H9 (cell line): ENCODE data around the gene ITSN1. TPM values are rescaled to one million over a fixed set of nuclear protein-coding genes. Genes with fewer than 3 reads are reported as not detected.

Source experiments
- DNase-seq: peaks from one replicate; pipeline ENCODE4 v3.0.0-alpha.2; 2017
- H2AFZ ChIP-seq: one replicate; pipeline ENCODE4 v1.6.1; 2013; ENCODE audit warnings: mild to moderate bottlenecking, low read length, control low read depth, moderate library complexity
- H2AK5ac ChIP-seq: 2 replicates; pipeline ENCODE4 v1.6.1; 2013; ENCODE audit warnings: low read length, control low read depth, mixed read lengths; ENCODE audit not compliant: insufficient read length
- H2BK120ac ChIP-seq: one replicate; pipeline ENCODE4 v1.6.1; 2013; ENCODE audit warnings: low read depth, mild to moderate bottlenecking, low read length, control low read depth, inconsistent platforms; ENCODE audit not compliant: poor library complexity, severe bottlenecking
- H2BK12ac ChIP-seq: 2 replicates; pipeline ENCODE4 v1.6.1; 2013; ENCODE audit warnings: low read length, control low read depth, mixed read lengths, low read depth; ENCODE audit not compliant: insufficient read length
- H2BK15ac ChIP-seq: 2 replicates; pipeline ENCODE4 v1.6.1; 2013; ENCODE audit warnings: low read depth, low read length, control low read depth
- H2BK20ac ChIP-seq: one replicate; pipeline ENCODE4 v1.6.1; 2013; ENCODE audit warnings: low read depth, mild to moderate bottlenecking, low read length, control low read depth, inconsistent platforms; ENCODE audit not compliant: poor library complexity, severe bottlenecking
- H2BK5ac ChIP-seq: 2 replicates; pipeline ENCODE4 v1.6.1; 2013; ENCODE audit warnings: low read length, control low read depth, mixed read lengths; ENCODE audit not compliant: insufficient read length
- H3K14ac ChIP-seq: 2 replicates; pipeline ENCODE4 v1.6.1; 2013; ENCODE audit warnings: low read length, control low read depth; ENCODE audit not compliant: insufficient read depth
- H3K18ac ChIP-seq: 2 replicates; pipeline ENCODE4 v1.6.1; 2013; ENCODE audit warnings: low read depth, mild to moderate bottlenecking, mixed read lengths, low read length, control low read depth; ENCODE audit not compliant: insufficient read length
- H3K23ac ChIP-seq: 2 replicates; pipeline ENCODE4 v1.6.1; 2013; ENCODE audit warnings: low read length, control low read depth, mixed read lengths, low read depth; ENCODE audit not compliant: insufficient read length
- H3K23me2 ChIP-seq: 2 replicates; pipeline ENCODE4 v1.6.1; 2013; ENCODE audit warnings: low read depth, mild to moderate bottlenecking, mixed read lengths, low read length, control low read depth; ENCODE audit not compliant: insufficient read length, poor library complexity, severe bottlenecking
- H3K27ac ChIP-seq: 2 replicates; pipeline ENCODE4 v1.5.1; 2013; ENCODE audit warnings: low read length, control low read depth, mixed read lengths, low read depth; ENCODE audit not compliant: insufficient read length
- H3K27me3 ChIP-seq: 2 replicates; pipeline ENCODE4 v1.6.1; 2013; ENCODE audit warnings: low read length, control low read depth, inconsistent platforms; ENCODE audit not compliant: insufficient read depth
- H3K4ac ChIP-seq: 2 replicates; pipeline ENCODE4 v1.6.1; 2013; ENCODE audit warnings: low read depth, mild to moderate bottlenecking, control low read depth, inconsistent platforms, low read length, moderate library complexity
- H3K4me1 ChIP-seq: 2 replicates; pipeline ENCODE4 v1.6.1; 2013; ENCODE audit warnings: low read length, control low read depth, inconsistent platforms; ENCODE audit not compliant: insufficient read depth
- H3K4me2 ChIP-seq: 2 replicates; pipeline ENCODE4 v1.6.1; 2013; ENCODE audit warnings: low read length, control low read depth, mixed read lengths; ENCODE audit not compliant: insufficient read length, insufficient read depth
- H3K56ac ChIP-seq: 2 replicates; pipeline ENCODE4 v1.6.1; 2013; ENCODE audit warnings: low read depth, mild to moderate bottlenecking, mixed read lengths, low read length, control low read depth; ENCODE audit not compliant: insufficient read length
- H3K79me1 ChIP-seq: 2 replicates; pipeline ENCODE4 v1.6.1; 2013; ENCODE audit warnings: low read depth, mild to moderate bottlenecking, moderate library complexity, low read length, control low read depth, inconsistent platforms; ENCODE audit not compliant: insufficient read depth, poor library complexity, severe bottlenecking
- H3K79me2 ChIP-seq: 2 replicates; pipeline ENCODE4 v1.6.1; 2013; ENCODE audit warnings: low read length, control low read depth, inconsistent platforms; ENCODE audit not compliant: insufficient read depth
- H3K9ac ChIP-seq: 2 replicates; pipeline ENCODE4 v1.6.1; 2013; ENCODE audit warnings: low read length, control low read depth, mixed read lengths; ENCODE audit not compliant: insufficient read length; ENCODE audit errors: extremely low read depth
- H3K9me3 ChIP-seq: one replicate; pipeline ENCODE4 v1.6.1; 2013; ENCODE audit warnings: low read depth, low read length, inconsistent platforms; ENCODE audit not compliant: control insufficient read depth
- H3T11ph ChIP-seq: one replicate; pipeline ENCODE4 v1.6.1; 2013; ENCODE audit warnings: mild to moderate bottlenecking, low read length, control low read depth, inconsistent platforms
- H4K20me1 ChIP-seq: one replicate; pipeline ENCODE4 v1.6.1; 2013; ENCODE audit not compliant: control insufficient read depth, insufficient read length, insufficient read depth
- H4K5ac ChIP-seq: 2 replicates; pipeline ENCODE4 v1.6.1; 2013; ENCODE audit warnings: low read depth, mild to moderate bottlenecking, mixed read lengths, low read length, control low read depth; ENCODE audit not compliant: insufficient read length
- H4K8ac ChIP-seq: replicated peaks from 2 replicates; pipeline ENCODE4 v1.6.1; 2013; ENCODE audit warnings: low read length, control low read depth, mixed read lengths, low read depth; ENCODE audit not compliant: insufficient read length
- H4K91ac ChIP-seq: 2 replicates; pipeline ENCODE4 v1.6.1; 2013; ENCODE audit warnings: low read depth, mild to moderate bottlenecking, moderate library complexity, mixed read lengths, low read length, control low read depth; ENCODE audit not compliant: insufficient read length
- H3K27ac Mint-ChIP-seq, 3 experiments: 2 replicates in 2 of 3; 3 replicates in 1 of 3; pipeline ENCODE4 v1.8.0; 2020 to 2021; ENCODE audit warnings: mixed read lengths in 3 of 3, mild to moderate bottlenecking in 1 of 3, moderate library complexity in 1 of 3
- H3K27me3 Mint-ChIP-seq: 2 replicates; pipeline ENCODE4 v1.8.0; 2021; ENCODE audit warnings: low read depth, mild to moderate bottlenecking, moderate library complexity, mixed read lengths
- H3K36me3 Mint-ChIP-seq, 3 experiments: 2 replicates in 2 of 3; 3 replicates in 1 of 3; pipeline ENCODE4 v1.8.0; 2020 to 2021; ENCODE audit warnings: low read depth in 3 of 3, mixed read lengths in 3 of 3; ENCODE audit not compliant: insufficient read depth in 1 of 3
- H3K4me1 Mint-ChIP-seq, 2 experiments: 2 replicates each; pipeline ENCODE4 v1.8.0; 2020; ENCODE audit warnings: mixed read lengths in 2 of 2
- H3K4me3 Mint-ChIP-seq, 2 experiments: 2 replicates in 1 of 2; 3 replicates in 1 of 2; pipeline ENCODE4 v1.8.0; 2020 to 2021; ENCODE audit warnings: mild to moderate bottlenecking in 2 of 2, mixed read lengths in 2 of 2, moderate library complexity in 1 of 2
- H3K9me3 Mint-ChIP-seq, 2 experiments: 2 replicates in 1 of 2; 3 replicates in 1 of 2; pipeline ENCODE4 v1.8.0; 2020; ENCODE audit warnings: mild to moderate bottlenecking in 2 of 2, mixed read lengths in 2 of 2, moderate library complexity in 1 of 2
- CTCF ChIP-seq: fragments of 200-600 bp; sonication (generic); conservative IDR thresholded peaks from 3 replicates; pipeline ENCODE4 v1.8.0; 2021; ENCODE audit warnings: antibody characterized with exemption, mild to moderate bottlenecking
- WGBS: extraction: QIAGEN DNeasy Blood & Tissue Kit; methylation state at CpG from one replicate; pipeline ENCODE4 v1.1.7; 2013; ENCODE audit warnings: missing lambda C conversion rate, low lambda C conversion rate, mixed read lengths; ENCODE audit not compliant: insufficient read length; ENCODE audit errors: extremely low coverage; 5-methylcytosine and 5-hydroxymethylcytosine counted together
- total RNA-seq: library from RNA; stranded (reverse); gene quantifications from 2 replicates; pipeline ENCODE4 v1.2.1, GENCODE V29; 2021

The ITSN1 gene
- total RNA-seq, 1 experiment from 2014 or later = 94.2 TPM

- no CpG with 5 or more reads among the region's 3 CpGs for WGBS
- no peak overlapping the region for H3K56ac ChIP-seq
- no peaks in the 10 kb centered on the region for H3K23me2 ChIP-seq
Measured at GRCh38 chr21:33846141-33846540, 203.8 kb downstream of the ITSN1 start.

More at GRCh38 chr21:33846141-33846540, 203.8 kb downstream of the ITSN1 start:
- Histone ChIP-seq H2BK5ac (no peak overlapping the region), H3K4me2 (no peak overlapping the region), H4K8ac (no peak overlapping the region), H2BK12ac (no peak overlapping the region), H2AK5ac (no peak overlapping the region), H2BK20ac (no peak overlapping the region), H3K18ac (no peak overlapping the region), H3K27me3 (no peaks in the 10 kb centered on the region), H3T11ph (no peak overlapping the region), H3K4ac (no peak overlapping the region), H3K27ac (no peak overlapping the region), H2AFZ (no peak overlapping the region), H2BK120ac (no peak overlapping the region), H4K20me1 (no peaks in the 10 kb centered on the region), H3K79me2 (no peaks in the 10 kb centered on the region), H4K5ac (no peak overlapping the region), H3K4me1 (no peaks in the 10 kb centered on the region), H3K23ac (no peak overlapping the region), H3K79me1 (no peaks in the 10 kb centered on the region), H2BK15ac (no peak overlapping the region), H4K91ac (no peak overlapping the region), H3K14ac (no peak overlapping the region), H3K9ac (no peak overlapping the region), H3K9me3 (no peaks in the 10 kb centered on the region)
- Mint-ChIP-seq H3K4me1 (peaks cover 20 to 31% of the 10 kb centered on the region in 2 experiments), H3K9me3 (no peaks in the 10 kb centered on the region; a peak in 3 of 5 replicates), H3K4me3 (no peak overlapping the region; a peak in 1 of 5 replicates), H3K36me3 (peaks cover 0 to 5% (median 0%) of the 10 kb centered on the region in 3 experiments; a peak in 4 of 7 replicates), H3K27me3 (no peaks in the 10 kb centered on the region), H3K27ac (peak overlapping the region in 1 of 3 experiments; percentile 66; a peak in 1 of 7 replicates)
- DNase-seq = no peak
- no peak for TF ChIP-seq CTCF
